IPS-15b (cell line): Measurements from ENCODE around the gene MCU.
"Not testable (repeated sequence)": the region's sequence is repeated elsewhere in the genome, so short reads cannot be mapped to it uniquely, and the experiment has no call there.

Experiments
- H3K27me3 ChIP-seq: one replicate; pipeline ENCODE4 v1.6.1; 2013; ENCODE audit warnings: low read length; ENCODE audit not compliant: control insufficient read depth, insufficient read depth
- H3K36me3 ChIP-seq: one replicate; pipeline ENCODE4 v1.6.1; 2013; ENCODE audit warnings: low read length; ENCODE audit not compliant: control insufficient read depth, insufficient read depth
- H3K4me1 ChIP-seq: one replicate; pipeline ENCODE4 v1.6.1; 2013; ENCODE audit warnings: mild to moderate bottlenecking, low read length; ENCODE audit not compliant: control insufficient read depth, insufficient read depth
- H3K4me3 ChIP-seq: one replicate; pipeline ENCODE4 v1.5.1; 2013; ENCODE audit warnings: low read depth, low read length
- H3K9ac ChIP-seq: one replicate; pipeline ENCODE4 v1.6.1; 2013; ENCODE audit warnings: low read depth, mild to moderate bottlenecking, low read length
- H3K9me3 ChIP-seq: one replicate; pipeline ENCODE4 v1.6.1; 2013; ENCODE audit warnings: mild to moderate bottlenecking, low read length; ENCODE audit not compliant: control insufficient read depth, insufficient read depth

The MCU gene

GRCh38 chr10:72735288-72735936, 43.5 kb downstream of the MCU start:
- no peaks in the 10 kb centered on the region for H3K27me3 ChIP-seq
- no peaks in the 10 kb centered on the region for H3K9me3 ChIP-seq
- H3K9ac ChIP-seq = no peak overlapping the region
- peaks cover 5% of the 10 kb centered on the region for H3K4me1 ChIP-seq
- H3K36me3 ChIP-seq = no peaks in the 10 kb centered on the region
- H3K4me3 ChIP-seq = no peak overlapping the region

GRCh38 chr10:72736176-72736827, 44.4 kb downstream of the MCU start:
- no peak overlapping the region for H3K4me3 ChIP-seq
- no peaks in the 10 kb centered on the region for H3K27me3 ChIP-seq
- H3K36me3 ChIP-seq = no peaks in the 10 kb centered on the region
- no peak overlapping the region for H3K9ac ChIP-seq
- H3K9me3 ChIP-seq = no peaks in the 10 kb centered on the region
- H3K4me1 ChIP-seq = peaks cover 5% of the 10 kb centered on the region

GRCh38 chr10:72736828-72737220, 44.9 kb downstream of the MCU start:
- Histone ChIP-seq H3K9ac (no peak overlapping the region), H3K36me3 (no peaks in the 10 kb centered on the region), H3K4me1 (peaks cover 5% of the 10 kb centered on the region), H3K4me3 (no peak overlapping the region), H3K9me3 (no peaks in the 10 kb centered on the region), H3K27me3 (no peaks in the 10 kb centered on the region)

GRCh38 chr10:72737357-72737756, 45.4 kb downstream of the MCU start:
- H3K36me3 ChIP-seq, H3K9ac ChIP-seq, H3K4me3 ChIP-seq, H3K9me3 ChIP-seq, H3K27me3 ChIP-seq, H3K4me1 ChIP-seq: not testable (repeated sequence)

- Histone ChIP-seq H3K9ac (no peak overlapping the region), H3K4me1 (peaks cover 5% of the 10 kb centered on the region), H3K36me3 (no peaks in the 10 kb centered on the region), H3K4me3 (no peak overlapping the region), H3K9me3 (no peaks in the 10 kb centered on the region), H3K27me3 (no peaks in the 10 kb centered on the region)
Measured at GRCh38 chr10:72738486-72738885, 46.5 kb downstream of the MCU start.

- Histone ChIP-seq H3K9me3 (no peaks in the 10 kb centered on the region), H3K9ac (no peak overlapping the region), H3K36me3 (no peaks in the 10 kb centered on the region), H3K4me1 (peaks cover 9% of the 10 kb centered on the region), H3K27me3 (no peaks in the 10 kb centered on the region), H3K4me3 (no peak overlapping the region)
Measured at GRCh38 chr10:72740528-72740927, 48.6 kb downstream of the MCU start.

GRCh38 chr10:72742092-72742491, 50.1 kb downstream of the MCU start:
- H3K27me3 ChIP-seq = no peaks in the 10 kb centered on the region
- no peak overlapping the region for H3K4me3 ChIP-seq
- H3K4me1 ChIP-seq = peaks cover 8% of the 10 kb centered on the region
- no peaks in the 10 kb centered on the region for H3K9me3 ChIP-seq
- H3K9ac ChIP-seq = no peak overlapping the region
- H3K36me3 ChIP-seq = no peaks in the 10 kb centered on the region

GRCh38 chr10:72742797-72743196, 50.9 kb downstream of the MCU start:
- Histone ChIP-seq H3K9ac (no peak overlapping the region), H3K36me3 (no peaks in the 10 kb centered on the region), H3K4me1 (peaks cover 8% of the 10 kb centered on the region), H3K4me3 (no peak overlapping the region), H3K9me3 (no peaks in the 10 kb centered on the region), H3K27me3 (no peaks in the 10 kb centered on the region)

- Histone ChIP-seq H3K4me1 (peaks cover 5% of the 10 kb centered on the region), H3K9ac (no peak overlapping the region), H3K27me3 (no peaks in the 10 kb centered on the region), H3K9me3 (no peaks in the 10 kb centered on the region), H3K36me3 (no peaks in the 10 kb centered on the region), H3K4me3 (no peak overlapping the region)
Measured at GRCh38 chr10:72744566-72744965, 52.6 kb downstream of the MCU start.

GRCh38 chr10:72746426-72747363, 54.8 kb downstream of the MCU start:
- no peaks in the 10 kb centered on the region for H3K9me3 ChIP-seq
- no peak overlapping the region for H3K9ac ChIP-seq
- no peaks in the 10 kb centered on the region for H3K36me3 ChIP-seq
- no peak overlapping the region for H3K4me3 ChIP-seq
- H3K4me1 ChIP-seq = peaks cover 5% of the 10 kb centered on the region
- H3K27me3 ChIP-seq = no peaks in the 10 kb centered on the region

- Histone ChIP-seq H3K9me3 (no peaks in the 10 kb centered on the region), H3K27me3 (no peaks in the 10 kb centered on the region), H3K36me3 (no peaks in the 10 kb centered on the region), H3K4me3 (no peak overlapping the region), H3K9ac (no peak overlapping the region), H3K4me1 (peaks cover 9% of the 10 kb centered on the region)
Measured at GRCh38 chr10:72747521-72747920, 55.6 kb downstream of the MCU start.
